A549 (cell line): Measurements from ENCODE around the gene RNF220.

ENCODE experiments used
- CBX8 ChIP-seq: fragments of 200-600 bp; sonication (generic); IDR thresholded peaks from 2 replicates; pipeline ENCODE4 v1.6.1; 2016
- CTCF ChIP-seq: fragments of >200 bp; sonication (Bioruptor Twin); formaldehyde crosslinking; IDR thresholded peaks from 3 replicates; pipeline ENCODE4 v1.5.1; 2016
- ESRRA ChIP-seq: fragments of 150-350 bp; IDR thresholded peaks from 2 replicates; pipeline ENCODE4 v1.6.1; 2014; ENCODE audit warnings: mild to moderate bottlenecking, low read length, borderline replicate concordance
- JUNB ChIP-seq: fragments of >200 bp; sonication (Bioruptor Twin); formaldehyde crosslinking; IDR thresholded peaks from 2 replicates; pipeline ENCODE4 v1.6.1; 2016
- MAX ChIP-seq: IDR thresholded peaks from 2 replicates; pipeline ENCODE4 v1.6.1; 2012
- MAZ ChIP-seq: fragments of 150-350 bp; IDR thresholded peaks from 2 replicates; pipeline ENCODE4 v1.6.1; 2014; ENCODE audit warnings: antibody characterized with exemption, low read depth, low read length, borderline replicate concordance
- POLR2A ChIP-seq: IDR thresholded peaks from 2 replicates; pipeline ENCODE4 v1.6.1; 2012; ENCODE audit warnings: mild to moderate bottlenecking, low read length
- RFX5 ChIP-seq: fragments of 450-650 bp; IDR thresholded peaks from 2 replicates; pipeline ENCODE4 v1.7.1; 2014; ENCODE audit warnings: antibody characterized with exemption, mild to moderate bottlenecking, moderate library complexity
- TF ChIP-seq, protein P1 (sequence below): IDR thresholded peaks from 2 replicates; pipeline ENCODE4 v1.6.1; 2012; ENCODE audit warnings: low read depth, borderline replicate concordance
- TF ChIP-seq, protein P2 (sequence below): fragments of >200 bp; sonication (Bioruptor Twin); formaldehyde crosslinking; IDR thresholded peaks from 2 replicates; pipeline ENCODE4 v1.6.1; 2016

- TF ChIP-seq CTCF (no peak), POLR2A (no peak), CBX8 (no peak), JUNB (no peak), ESRRA (no peak), RFX5 (no peak), MAZ (no peak), MAX (no peak)
- TF ChIP-seq, protein P1, sequence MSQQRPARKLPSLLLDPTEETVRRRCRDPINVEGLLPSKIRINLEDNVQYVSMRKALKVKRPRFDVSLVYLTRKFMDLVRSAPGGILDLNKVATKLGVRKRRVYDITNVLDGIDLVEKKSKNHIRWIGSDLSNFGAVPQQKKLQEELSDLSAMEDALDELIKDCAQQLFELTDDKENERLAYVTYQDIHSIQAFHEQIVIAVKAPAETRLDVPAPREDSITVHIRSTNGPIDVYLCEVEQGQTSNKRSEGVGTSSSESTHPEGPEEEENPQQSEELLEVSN = no peak
- TF ChIP-seq, protein P2, sequence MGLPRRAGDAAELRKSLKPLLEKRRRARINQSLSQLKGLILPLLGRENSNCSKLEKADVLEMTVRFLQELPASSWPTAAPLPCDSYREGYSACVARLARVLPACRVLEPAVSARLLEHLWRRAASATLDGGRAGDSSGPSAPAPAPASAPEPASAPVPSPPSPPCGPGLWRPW = no peak
These were observed 131.5 kb downstream of the RNF220 start for GRCh38 chr1:44536357-44537209.
